K562 (cell line): ENCODE data around the gene THG1L. TPM values are rescaled to one million over a fixed set of nuclear protein-coding genes. Genes with fewer than 3 reads are reported as not detected.

Experiments
- COPS2 ChIP-seq: fragments of 450-650 bp; conservative IDR thresholded peaks from 2 replicates; pipeline ENCODE4 v1.6.1; 2016; ENCODE audit warnings: mild to moderate bottlenecking, moderate library complexity
- CTBP1 ChIP-seq: fragments of 450-650 bp; IDR thresholded peaks from 2 replicates; pipeline ENCODE4 v1.6.1; 2016; ENCODE audit warnings: borderline replicate concordance
- IFI16 ChIP-seq: fragments of 250-450 bp; sonication (Bioruptor Pico); IDR thresholded peaks from 2 replicates; pipeline ENCODE4 v2.1.2; 2022; ENCODE audit warnings: mild to moderate bottlenecking, inconsistent platforms
- KDM1A ChIP-seq, 2 experiments: fragments of 450-650 bp; IDR thresholded peaks; 2 replicates each; pipeline ENCODE4 v1.6.1; 2016; ENCODE audit warnings: mild to moderate bottlenecking in 2 of 2
- MGA ChIP-seq: fragments of 450-650 bp; IDR thresholded peaks from 2 replicates; pipeline ENCODE4 v1.6.1; 2016; ENCODE audit warnings: mild to moderate bottlenecking, moderate library complexity
- SRSF1 ChIP-seq: fragments of 200-400 bp; formaldehyde crosslinking; IDR thresholded peaks from 2 replicates; pipeline ENCODE4 v1.6.1; 2017; ENCODE audit warnings: mild to moderate bottlenecking, low read depth, low read length, moderate library complexity
- ZBTB26 ChIP-seq: fragments of 450-650 bp; formaldehyde crosslinking; IDR thresholded peaks from 2 replicates; pipeline ENCODE4 v1.4.0; 2022; ENCODE audit warnings: missing genetic modification characterization
- ZNF134 ChIP-seq: fragments of 250-450 bp; sonication (Bioruptor Pico); conservative IDR thresholded peaks from 2 replicates; pipeline ENCODE4 v1.4.0; 2020
- ZNF212 ChIP-seq: fragments of 450-650 bp; formaldehyde crosslinking; IDR thresholded peaks from 2 replicates; pipeline ENCODE4 v1.4.0; 2020; ENCODE audit warnings: mild to moderate bottlenecking
- ZNF444 ChIP-seq: fragments of 250-450 bp; sonication (Bioruptor Pico); IDR thresholded peaks from 2 replicates; pipeline ENCODE4 v1.4.0; 2020; ENCODE audit warnings: mild to moderate bottlenecking, moderate library complexity
- ZNF512 ChIP-seq: IDR thresholded peaks from 2 replicates; pipeline ENCODE4 v1.6.1; 2016; ENCODE audit warnings: missing genetic modification characterization, missing compliant biosample characterization
- polyA plus RNA-seq, 8 experiments: library from polyadenylated mRNA; depleted of rRNA in 4 of 8; stranded (reverse) in 5 of 8; unstranded in 3 of 8; fragments of >200 nt; fragmentation: Nextera tagmentation in 2 of 8; fragmentation: Illumina TruSeq in 1 of 8; extraction: Ambion mirVana in 2 of 8; extraction: Trizol in 1 of 8; gene quantifications; 2 replicates each; pipeline versions ENCODE4 v1.2.1 to v1.2.3, GENCODE V29; 2011 to 2014; ENCODE audit warnings: inconsistent platforms in 1 of 8, missing spikeins in 1 of 8
- total RNA-seq, 7 experiments: library from RNA; depleted of rRNA in 6 of 7; stranded (reverse); fragments of >200 nt in 6 of 7; fragmentation: Illumina TruSeq in 2 of 7; extraction: Trizol in 2 of 7; gene quantifications; 2 replicates each; pipeline versions ENCODE4 v1.2.1 to v1.2.3, GENCODE V29; 2011 to 2021; ENCODE audit warnings: low replicate concordance in 1 of 7
- TF ChIP-seq, protein P1 (sequence below): sonication (generic); formaldehyde crosslinking; IDR thresholded peaks from 2 replicates; pipeline ENCODE4 v1.8.1; 2022; ENCODE audit warnings: missing genetic modification reagents

THG1L gene
- total and polyA plus RNA-seq, 9 of the 15 experiments (the other 6 are each of a cell fraction or from before 2014, with no cell fraction given): 21.8 to 40.7 (median 28.0) TPM

DNA sequence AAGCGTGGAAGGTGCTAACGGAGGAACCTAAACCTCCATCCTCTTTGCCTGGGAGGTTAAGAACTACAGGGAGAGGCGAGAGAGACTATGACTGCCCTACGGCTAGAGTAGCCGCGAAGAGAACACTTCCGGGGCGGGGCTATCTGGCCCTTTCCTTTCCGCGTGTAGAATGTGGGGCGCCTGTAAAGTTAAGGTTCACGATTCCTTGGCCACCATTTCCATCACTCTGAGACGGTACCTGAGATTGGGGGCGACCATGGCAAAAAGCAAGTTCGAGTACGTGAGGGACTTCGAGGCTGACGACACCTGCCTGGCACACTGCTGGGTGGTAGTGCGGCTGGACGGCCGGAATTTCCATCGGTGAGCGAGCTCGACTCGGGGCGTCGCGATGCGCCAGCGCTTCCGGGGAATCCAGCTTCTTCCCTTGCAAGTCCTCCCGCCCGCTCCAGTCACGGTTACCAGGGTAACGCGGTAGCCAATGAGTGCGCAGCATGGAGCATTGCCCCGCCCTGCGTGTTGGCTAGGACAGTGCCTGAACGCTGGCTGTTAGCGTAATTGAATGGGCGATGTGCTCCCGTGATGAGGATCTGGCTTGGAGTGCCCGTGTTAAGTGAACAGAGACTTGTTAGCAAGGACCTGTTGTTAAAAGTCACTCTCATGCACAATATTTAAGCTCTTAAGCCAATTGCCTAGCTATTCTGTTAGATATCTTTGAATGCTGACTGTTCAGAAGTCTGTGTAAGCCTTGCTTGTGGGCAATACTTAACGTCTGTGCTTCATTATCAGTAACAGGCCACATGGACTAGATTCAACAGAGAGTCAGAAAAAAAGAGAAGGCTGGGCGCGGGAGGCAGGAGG, at the start of gene THG1L (continued):
- TF ChIP-seq MGA (peak; percentile 87), SRSF1 (no peak), KDM1A (IDR thresholded peaks at IDR 0.05) (peak in 1 of 2 experiments; percentile 17; a peak in 1 of 4 replicates), ZNF444 (CRISPR knock-in tag) (no peak), ZNF134 (CRISPR knock-in tag) (no peak), CTBP1 (peak; percentile 82; the same call in 1 of the 2 replicates), COPS2 (no peak), ZNF512 (tag) (no peak), IFI16 (CRISPR knock-in tag) (no peak), ZNF212 (no peak), ZBTB26 (CRISPR knock-in tag) (0 out of 2 replicates have a peak, but pooled peaks have one; percentile 15)
- TF ChIP-seq, protein P1, sequence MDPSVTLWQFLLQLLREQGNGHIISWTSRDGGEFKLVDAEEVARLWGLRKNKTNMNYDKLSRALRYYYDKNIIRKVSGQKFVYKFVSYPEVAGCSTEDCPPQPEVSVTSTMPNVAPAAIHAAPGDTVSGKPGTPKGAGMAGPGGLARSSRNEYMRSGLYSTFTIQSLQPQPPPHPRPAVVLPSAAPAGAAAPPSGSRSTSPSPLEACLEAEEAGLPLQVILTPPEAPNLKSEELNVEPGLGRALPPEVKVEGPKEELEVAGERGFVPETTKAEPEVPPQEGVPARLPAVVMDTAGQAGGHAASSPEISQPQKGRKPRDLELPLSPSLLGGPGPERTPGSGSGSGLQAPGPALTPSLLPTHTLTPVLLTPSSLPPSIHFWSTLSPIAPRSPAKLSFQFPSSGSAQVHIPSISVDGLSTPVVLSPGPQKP (CRISPR knock-in tag): no peak
